Measurements from ENCODE around the gene CYP2C18. TPM values are rescaled to one million over a fixed set of nuclear protein-coding genes. Genes with fewer than 3 reads are reported as not detected.
"Not testable (repeated sequence)": the region's sequence is repeated elsewhere in the genome, so short reads cannot be mapped to it uniquely, and the experiment has no call there.

Gene CYP2C18
- total RNA-seq, 1 donor from 2014 or later, result 1.1 TPM

- FAIRE-seq (no peak), DNase-seq (ENCODE audit: low read depth) (no peak)
- no peak overlapping the region for H3K4me3 ChIP-seq (ENCODE audit: low read depth, low read length)
- TF ChIP-seq CTCF (IDR thresholded peaks at IDR 0.05; ENCODE audit: insufficient read depth, low read length, severe bottlenecking), result no peak
- no peaks in the 10 kb centered on the region for H3K27me3 ChIP-seq (ENCODE audit: control insufficient read depth, insufficient read depth, low read length)
- H3K36me3 ChIP-seq (ENCODE audit: control insufficient read depth, insufficient read depth, low read length), result no peaks in the 10 kb centered on the region
These were observed 38.2 kb upstream of the CYP2C18 start for GRCh38 chr10:94645285-94645684.

GRCh38 chr10:94655201-94655600, 28.3 kb upstream of the CYP2C18 start:
- H3K4me3 ChIP-seq (ENCODE audit: low read depth, low read length); FAIRE-seq; H3K36me3 ChIP-seq (ENCODE audit: control insufficient read depth, insufficient read depth, low read length): not testable (repeated sequence)

GRCh38 chr10:94663061-94663460, 20.5 kb upstream of the CYP2C18 start:
- not testable (repeated sequence) for H3K36me3 ChIP-seq (ENCODE audit: control insufficient read depth, insufficient read depth, low read length); H3K27me3 ChIP-seq (ENCODE audit: control insufficient read depth, insufficient read depth, low read length); H3K4me3 ChIP-seq (ENCODE audit: low read depth, low read length); DNase-seq (ENCODE audit: low read depth); FAIRE-seq

More at GRCh38 chr10:94655201-94655600, 28.3 kb upstream of the CYP2C18 start:
- not testable (repeated sequence) for DNase-seq (ENCODE audit: low read depth); H3K27me3 ChIP-seq (ENCODE audit: control insufficient read depth, insufficient read depth, low read length)

- TF ChIP-seq CTCF (IDR thresholded peaks at IDR 0.05; ENCODE audit: insufficient read depth, low read length, severe bottlenecking), result no peak
These were observed 17.0 kb upstream of the CYP2C18 start for GRCh38 chr10:94666391-94667102.

GRCh38 chr10:94673614-94674321, 9.8 kb upstream of the CYP2C18 start:
- FAIRE-seq, result peak; percentile 50
- no peaks in the 10 kb centered on the region for H3K36me3 ChIP-seq (ENCODE audit: control insufficient read depth, insufficient read depth, low read length)
- DNase-seq (ENCODE audit: low read depth), result peak; percentile 60
- TF ChIP-seq CTCF (IDR thresholded peaks at IDR 0.05; ENCODE audit: insufficient read depth, low read length, severe bottlenecking), result no peak
- no peak overlapping the region for H3K4me3 ChIP-seq (ENCODE audit: low read depth, low read length)
- no peaks in the 10 kb centered on the region for H3K27me3 ChIP-seq (ENCODE audit: control insufficient read depth, insufficient read depth, low read length)

More at GRCh38 chr10:94666391-94667102, 17.0 kb upstream of the CYP2C18 start:
- no peak for FAIRE-seq
- DNase-seq (ENCODE audit: low read depth), result no peak
- H3K27me3 ChIP-seq (ENCODE audit: control insufficient read depth, insufficient read depth, low read length), result no peaks in the 10 kb centered on the region
- H3K36me3 ChIP-seq (ENCODE audit: control insufficient read depth, insufficient read depth, low read length), result no peaks in the 10 kb centered on the region
- no peak overlapping the region for H3K4me3 ChIP-seq (ENCODE audit: low read depth, low read length)

GRCh38 chr10:94676496-94676895, 7.0 kb upstream of the CYP2C18 start:
- Histone ChIP-seq H3K36me3 (ENCODE audit: control insufficient read depth, insufficient read depth, low read length) (no peaks in the 10 kb centered on the region), H3K27me3 (ENCODE audit: control insufficient read depth, insufficient read depth, low read length) (no peaks in the 10 kb centered on the region), H3K4me3 (ENCODE audit: low read depth, low read length) (no peak overlapping the region)
- DNase-seq (ENCODE audit: low read depth) (peak; percentile 5), FAIRE-seq (no peak)
- TF ChIP-seq CTCF (IDR thresholded peaks at IDR 0.05; ENCODE audit: insufficient read depth, low read length, severe bottlenecking), result no peak
